22Rv1 (cell line): ENCODE results near the gene TYROBP.

Experiments used
- ZFX ChIP-seq: fragments of 450-650 bp; IDR thresholded peaks from 2 replicates; pipeline ENCODE4 v1.6.1; 2017; ENCODE audit warnings: antibody characterized with exemption, borderline replicate concordance
- TF ChIP-seq, protein P1 (sequence below): fragments of 450-650 bp; IDR thresholded peaks from 2 replicates; pipeline ENCODE4 v1.5.1; 2017; ENCODE audit warnings: mild to moderate bottlenecking

DNA sequence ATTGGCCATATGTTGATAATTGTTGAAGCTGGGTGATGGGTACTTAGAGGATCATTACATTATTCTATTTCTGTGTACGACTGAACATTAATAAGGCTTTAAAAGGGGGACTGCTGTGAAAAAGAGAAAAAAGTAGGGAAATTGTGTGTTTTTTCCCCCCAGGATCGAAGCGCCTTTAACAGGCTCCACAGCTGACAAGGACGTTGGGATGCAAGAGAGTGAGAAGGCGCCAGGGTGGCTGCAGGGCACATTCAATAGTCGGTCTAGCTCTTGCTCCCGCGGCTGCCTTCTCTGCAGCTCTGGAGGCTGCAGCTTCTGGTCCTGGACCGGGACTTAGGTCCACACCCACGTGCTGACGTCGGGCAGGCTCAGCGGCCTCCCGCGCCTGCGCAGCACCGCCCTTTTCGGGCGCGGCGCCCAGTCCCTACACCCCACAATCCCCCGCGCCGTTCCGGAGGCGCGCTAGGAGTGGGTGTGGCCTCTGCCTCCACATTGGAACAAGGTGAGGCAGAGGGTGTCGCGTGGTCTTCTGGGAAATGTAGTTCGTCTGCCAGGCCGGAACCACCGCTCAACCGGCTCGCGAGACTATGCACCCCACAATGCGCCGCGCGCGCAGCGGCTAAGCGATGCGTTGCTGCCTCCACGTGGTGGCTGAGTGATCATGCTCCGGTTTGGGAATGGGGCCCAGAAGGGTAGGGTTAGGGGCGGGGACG, 23.2 kb upstream of the TYROBP start:
- TF ChIP-seq, protein P1, sequence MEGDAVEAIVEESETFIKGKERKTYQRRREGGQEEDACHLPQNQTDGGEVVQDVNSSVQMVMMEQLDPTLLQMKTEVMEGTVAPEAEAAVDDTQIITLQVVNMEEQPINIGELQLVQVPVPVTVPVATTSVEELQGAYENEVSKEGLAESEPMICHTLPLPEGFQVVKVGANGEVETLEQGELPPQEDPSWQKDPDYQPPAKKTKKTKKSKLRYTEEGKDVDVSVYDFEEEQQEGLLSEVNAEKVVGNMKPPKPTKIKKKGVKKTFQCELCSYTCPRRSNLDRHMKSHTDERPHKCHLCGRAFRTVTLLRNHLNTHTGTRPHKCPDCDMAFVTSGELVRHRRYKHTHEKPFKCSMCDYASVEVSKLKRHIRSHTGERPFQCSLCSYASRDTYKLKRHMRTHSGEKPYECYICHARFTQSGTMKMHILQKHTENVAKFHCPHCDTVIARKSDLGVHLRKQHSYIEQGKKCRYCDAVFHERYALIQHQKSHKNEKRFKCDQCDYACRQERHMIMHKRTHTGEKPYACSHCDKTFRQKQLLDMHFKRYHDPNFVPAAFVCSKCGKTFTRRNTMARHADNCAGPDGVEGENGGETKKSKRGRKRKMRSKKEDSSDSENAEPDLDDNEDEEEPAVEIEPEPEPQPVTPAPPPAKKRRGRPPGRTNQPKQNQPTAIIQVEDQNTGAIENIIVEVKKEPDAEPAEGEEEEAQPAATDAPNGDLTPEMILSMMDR, result peak; percentile 93
- TF ChIP-seq ZFX, result no peak
